Measurements from ENCODE around the gene FTO.

Gene FTO

GRCh38 chr16:53782148-53782547, 78.2 kb downstream of the FTO start:
- DNase-seq (ENCODE audit: low read depth in 2 of 2): no peak

GRCh38 chr16:53784291-53784690, 80.3 kb downstream of the FTO start:
- DNase-seq (ENCODE audit: low read depth in 2 of 2): no peak

DNA sequence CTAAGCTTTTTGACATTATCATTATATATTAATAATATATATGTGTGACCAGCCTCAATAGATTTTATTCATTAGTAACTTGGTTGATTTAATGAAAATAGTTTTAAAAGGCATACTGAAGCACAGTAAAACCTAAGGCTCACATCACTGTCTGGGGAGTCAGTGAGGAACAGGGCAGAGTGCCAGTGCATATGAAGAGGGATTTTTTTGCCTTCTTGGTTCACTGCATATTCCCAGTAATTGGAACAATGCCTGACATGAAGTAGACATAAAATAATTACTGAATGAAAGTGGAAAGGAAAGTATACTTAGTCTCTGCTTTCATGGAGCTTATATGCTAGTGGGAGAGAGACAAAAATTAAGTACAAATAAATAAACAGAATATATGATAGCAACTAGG, 81.1 kb downstream of the FTO start:
- no peak for DNase-seq (ENCODE audit: low read depth in 2 of 2)

- DNase-seq (ENCODE audit: low read depth in 2 of 2): no peak
These were observed 82.0 kb downstream of the FTO start for GRCh38 chr16:53785916-53786315.

DNA sequence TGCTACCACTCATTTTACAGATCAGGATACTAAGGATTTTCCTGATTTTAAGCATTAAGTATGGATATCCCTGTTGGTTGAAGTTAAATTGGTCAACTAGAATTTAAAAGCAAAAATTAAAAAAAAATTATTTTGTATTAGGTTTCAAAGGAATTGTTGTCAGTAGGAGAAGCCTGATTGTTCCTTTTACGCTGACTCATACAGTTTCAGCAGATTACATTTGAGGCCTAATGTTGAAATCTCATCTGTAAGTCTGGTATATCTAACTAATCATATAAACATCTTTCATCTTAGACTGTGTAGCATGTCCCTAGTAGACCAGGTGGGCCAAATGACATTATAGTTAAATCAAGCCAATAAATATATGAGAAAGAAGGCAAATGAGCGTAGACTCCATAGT, 83.5 kb downstream of the FTO start:
- no peak for DNase-seq (ENCODE audit: low read depth in 2 of 2)

- no peak for DNase-seq (ENCODE audit: low read depth in 2 of 2)
These were observed 85.2 kb downstream of the FTO start for GRCh38 chr16:53789137-53789536.

GRCh38 chr16:53792161-53792951, 88.4 kb downstream of the FTO start:
- DNase-seq (ENCODE audit: low read depth in 2 of 2): no peak

DNA sequence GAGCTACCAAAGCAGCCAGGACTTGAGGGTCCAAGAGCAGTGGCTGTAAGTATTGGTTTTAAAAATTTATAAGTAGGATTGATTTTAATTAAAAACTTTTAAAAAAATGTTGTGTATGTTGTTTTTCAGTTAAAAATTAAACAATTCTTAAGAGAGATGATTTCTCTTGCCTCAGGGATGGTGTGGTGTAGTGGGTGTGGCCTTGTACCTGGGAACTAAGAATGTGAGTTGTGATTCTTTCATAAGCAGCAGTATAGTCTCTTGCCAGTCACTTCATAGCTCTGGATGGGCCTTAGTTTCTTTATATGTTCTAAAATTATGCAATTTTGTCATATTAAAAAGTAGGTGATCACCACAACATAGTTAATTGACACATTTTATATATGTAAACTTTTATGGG, 99.5 kb downstream of the FTO start:
- DNase-seq (ENCODE audit: low read depth in 2 of 2): no peak

DNA sequence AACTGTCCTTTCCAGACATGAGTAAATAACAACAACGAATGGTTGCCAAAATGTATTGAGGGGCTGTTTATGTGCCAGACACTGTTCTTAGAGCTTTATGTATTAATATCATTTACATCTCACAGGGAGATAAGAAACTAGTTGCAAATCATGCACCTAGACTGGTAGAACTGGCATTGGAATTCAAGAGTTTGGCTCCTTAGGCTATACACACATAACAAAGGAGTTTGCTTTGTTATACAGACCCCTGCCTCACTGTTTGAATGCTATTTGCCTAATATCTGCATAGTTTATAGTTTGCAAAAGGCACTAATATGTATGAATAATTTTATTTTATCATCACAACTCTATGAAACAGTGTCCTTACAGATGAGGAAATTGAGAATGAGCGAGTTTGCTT, 100.0 kb downstream of the FTO start:
- no peak for DNase-seq (ENCODE audit: low read depth in 2 of 2)

DNA sequence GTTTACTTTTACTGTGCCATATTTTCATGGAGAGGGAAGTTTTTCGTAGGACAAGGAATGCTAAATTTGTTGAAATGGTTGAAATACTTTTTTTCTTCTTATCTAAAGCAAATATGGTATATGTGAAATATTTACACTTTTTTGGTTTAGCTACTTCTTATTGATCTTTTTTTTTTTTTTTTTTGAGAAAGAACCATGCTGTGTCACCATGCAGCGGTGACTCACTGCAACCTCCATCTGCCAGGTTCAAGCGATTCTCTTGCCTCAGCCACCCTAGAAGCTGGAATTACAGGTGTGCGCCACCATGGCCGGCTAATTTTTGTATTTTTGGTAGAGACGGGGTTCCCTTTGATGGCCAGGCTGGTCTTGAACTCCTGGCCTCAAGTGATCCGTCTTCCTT, 100.5 kb downstream of the FTO start:
- DNase-seq (ENCODE audit: low read depth in 2 of 2): no peak

- no peak for DNase-seq (ENCODE audit: low read depth in 2 of 2)
These were observed 101.2 kb downstream of the FTO start for GRCh38 chr16:53805113-53805512.

DNA sequence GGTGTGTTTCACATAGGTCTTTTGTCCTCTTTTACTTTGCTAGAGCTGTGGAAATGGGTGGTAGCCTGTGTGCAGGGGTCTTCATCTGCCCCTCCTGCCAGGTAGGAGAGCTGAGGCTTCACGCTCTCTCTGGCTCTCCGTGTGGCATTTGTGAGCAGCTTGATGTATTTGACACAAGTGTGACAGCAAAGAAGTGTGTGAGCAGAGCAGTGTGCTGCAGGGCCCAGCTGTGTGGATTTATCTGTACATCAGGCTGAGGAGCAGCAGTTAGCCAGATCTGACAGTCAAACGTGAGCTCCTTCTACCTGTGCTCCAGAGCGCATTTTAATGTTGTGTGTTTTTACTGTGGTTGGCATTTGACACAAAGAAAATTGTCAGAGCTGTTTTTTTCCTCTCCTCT, 101.8 kb downstream of the FTO start:
- no peak for DNase-seq (ENCODE audit: low read depth in 2 of 2)

- no peak for DNase-seq (ENCODE audit: low read depth in 2 of 2)
These were observed 105.4 kb downstream of the FTO start for GRCh38 chr16:53809088-53809932.

GRCh38 chr16:53812914-53813313, 109.0 kb downstream of the FTO start:
- no peak for DNase-seq (ENCODE audit: low read depth in 2 of 2)

GRCh38 chr16:53814801-53815200, 110.8 kb downstream of the FTO start:
- DNase-seq (ENCODE audit: low read depth in 2 of 2): no peak

GRCh38 chr16:53816211-53816836, 112.4 kb downstream of the FTO start:
- DNase-seq (ENCODE audit: low read depth in 2 of 2): no peak

DNA sequence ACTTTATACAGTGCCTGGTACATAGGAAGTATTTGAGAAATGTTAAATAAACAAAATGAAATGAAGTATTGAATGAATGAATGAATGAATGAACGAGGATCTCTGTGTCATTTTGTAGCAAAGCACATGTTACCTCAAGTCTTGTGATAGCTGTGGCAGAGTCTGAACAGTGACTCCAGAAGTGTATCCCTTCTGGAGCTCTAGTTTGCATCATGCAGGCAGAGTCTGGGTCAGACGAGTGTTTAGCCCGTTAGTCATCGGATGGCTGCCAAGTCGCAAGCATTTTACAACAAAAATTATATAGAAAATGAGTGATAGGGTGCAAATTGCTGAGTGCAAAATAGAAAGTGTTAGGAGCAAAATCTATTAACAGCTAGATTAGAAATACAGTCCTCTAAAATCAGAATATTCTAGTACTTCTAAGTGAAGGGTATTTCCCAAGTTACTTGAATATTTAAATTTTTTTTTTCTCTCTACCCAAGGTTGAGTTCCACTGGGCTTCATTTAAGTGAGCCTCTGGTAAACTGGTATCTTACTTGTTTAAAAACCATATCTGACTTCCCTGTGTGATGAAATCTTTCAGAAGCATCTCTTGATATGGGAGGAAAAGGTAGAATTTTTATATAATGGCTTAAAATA, 113.3 kb downstream of the FTO start:
- no peak for DNase-seq (ENCODE audit: low read depth in 2 of 2)

- DNase-seq (ENCODE audit: low read depth in 2 of 2): no peak
These were observed 114.0 kb downstream of the FTO start for GRCh38 chr16:53817812-53818550.

DNA sequence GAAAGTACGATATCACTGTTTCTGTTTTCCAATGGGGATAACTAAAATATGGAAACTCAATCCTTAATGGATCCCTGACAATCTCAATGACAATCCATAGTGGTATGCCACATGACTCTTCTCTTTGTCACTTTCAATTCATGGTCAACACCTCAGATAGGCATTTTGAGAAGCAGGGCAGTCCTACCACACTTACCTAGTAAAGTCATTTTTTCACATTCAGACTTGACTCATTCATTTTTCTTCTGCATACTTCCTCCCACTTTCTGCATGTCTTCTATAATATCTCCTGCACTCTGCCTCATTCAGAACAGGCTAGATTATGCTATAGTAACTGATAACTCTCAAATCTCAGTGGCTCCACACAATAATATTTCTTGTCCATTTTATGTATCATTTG, 117.5 kb downstream of the FTO start:
- no peak for DNase-seq (ENCODE audit: low read depth in 2 of 2)

DNA sequence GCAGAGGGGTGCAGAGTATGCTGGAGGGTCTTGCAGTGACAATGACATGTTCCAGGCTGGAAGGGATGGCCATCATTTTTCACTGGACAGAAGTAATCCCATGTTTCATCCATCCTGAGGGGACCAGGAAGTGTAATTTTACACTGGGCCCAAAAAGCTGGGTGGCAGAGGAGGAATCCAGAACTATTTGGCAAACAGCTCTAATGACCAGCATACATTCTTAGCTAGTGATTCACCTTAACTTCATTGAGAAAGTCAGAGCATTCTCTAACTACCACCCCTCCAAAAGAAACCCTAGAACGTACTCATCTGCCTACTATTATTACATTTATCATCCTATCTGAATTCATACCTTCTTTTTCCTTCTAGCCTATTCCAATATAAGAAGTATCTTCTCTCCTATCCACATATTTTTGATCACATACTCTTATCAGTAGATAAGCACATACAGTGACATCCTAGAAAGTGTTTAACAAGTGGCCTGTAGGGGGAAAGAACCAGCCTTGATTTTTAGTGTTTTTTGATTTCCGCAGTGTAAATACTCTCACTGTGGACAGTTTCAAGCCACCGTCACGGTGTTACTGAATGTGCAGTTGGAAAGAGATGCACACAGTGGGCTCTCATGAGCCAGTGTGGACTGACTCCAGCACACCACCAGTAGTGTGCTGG, 118.1 kb downstream of the FTO start:
- DNase-seq (ENCODE audit: low read depth in 2 of 2): no peak

Data from stimulated activated CD4-positive, alpha-beta T cell treated with anti-CD3 and anti-CD28 coated beads, Interleukin-15, amount 100 ng/mL, for 48 hours (primary cell).